Mucosa of descending colon (tissue), 3 donors: ENCODE results near the gene LATS2. TPM values are rescaled to one million over a fixed set of nuclear protein-coding genes. Genes with fewer than 3 reads are reported as not detected.

Experiments used
- ATAC-seq: fragments of 200-7000 bp; cut with Tn5 transposase; one replicate; pipeline ENCODE4 v1.9.1; 2020; ENCODE audit warnings: mild to moderate bottlenecking, moderate library complexity
- DNase-seq, 3 donors: peaks; one replicate each; pipeline ENCODE4 v3.0.0-alpha.2; 2020
- H3K36me3 ChIP-seq: fragments of 200-600 bp; one replicate; pipeline ENCODE4 v1.8.0; 2021; ENCODE audit warnings: low read depth, mild to moderate bottlenecking
- H3K4me1 ChIP-seq: fragments of 200-600 bp; one replicate; pipeline ENCODE4 v1.8.0; 2021; ENCODE audit warnings: low read depth, mild to moderate bottlenecking
- H3K4me3 ChIP-seq: fragments of 200-600 bp; one replicate; pipeline ENCODE4 v1.8.0; 2021; ENCODE audit warnings: mild to moderate bottlenecking
- H3K9me3 ChIP-seq: fragments of 200-600 bp; one replicate; pipeline ENCODE4 v1.8.0; 2021; ENCODE audit warnings: mild to moderate bottlenecking
- intact Hi-C, 2 donors: fragments of 100-400 bp; cut with DNase I in 1 of 2; cut with micrococcal nuclease in 1 of 2; formaldehyde crosslinking; loops; one replicate each; pipeline versions ENCODE4 v1.11.0 to v1.11.1; 2022; cut with DNase I, micrococcal nuclease
- total RNA-seq, 3 donors: library from RNA; stranded (reverse); fragmentation: NEBNext Ultra II Directional in 2 of 3; extraction: Animal tissue kit (Norgen Biotek cat#: 25700) in 2 of 3; gene quantifications; one replicate each; pipeline versions ENCODE4 v1.2.1 to v1.2.4, GENCODE V29; 2021 to 2023
- TF ChIP-seq, protein P1 (sequence below): fragments of 200-600 bp; IDR thresholded peaks from one replicate; pipeline ENCODE4 v1.8.0; 2022; ENCODE audit warnings: antibody characterized with exemption, mild to moderate bottlenecking
- donor health status: DM: no; HTN: no; CAD: no; lungs with moderate emphysema.
- donor health status: DM: no; HTN: no; CAD: no.
- donor health status: DM: no; HTN: yes; CAD: no.

Gene LATS2
- total RNA-seq, 3 donors from 2014 or later, result 9.1 to 25.9 (median 10.3) TPM

DNA sequence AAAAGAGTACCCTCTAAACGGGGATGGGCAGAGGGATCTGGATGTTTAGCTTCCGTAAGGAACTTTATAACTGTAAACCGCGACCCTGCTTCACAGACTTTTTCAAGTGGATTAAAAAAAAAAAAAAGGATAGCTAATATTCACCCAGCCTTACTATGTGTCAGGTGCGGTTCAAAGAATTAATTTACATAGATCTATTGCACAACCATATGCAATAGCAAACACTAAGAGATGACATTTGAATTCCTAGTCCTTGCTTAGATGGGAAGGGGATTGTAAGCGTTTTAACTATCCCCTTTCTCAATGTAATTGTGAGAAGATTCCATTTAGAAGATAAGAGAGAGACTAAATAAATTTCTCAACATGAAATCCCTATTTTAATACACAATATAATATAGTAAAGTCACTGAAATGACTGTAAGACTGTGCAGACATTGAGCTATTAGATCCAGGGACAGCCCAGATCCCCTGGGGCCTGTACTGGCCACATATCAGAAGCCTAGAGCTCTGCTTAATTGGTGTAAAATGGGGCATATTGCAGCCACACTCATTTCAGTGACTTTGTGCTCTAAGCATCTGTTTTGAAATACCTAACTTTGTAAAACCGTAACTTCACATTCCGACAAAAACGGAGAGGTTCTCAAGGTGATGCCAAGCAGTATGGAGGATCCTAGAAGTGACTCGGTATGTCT lies 13.6 kb downstream of the LATS2 start:
- no peak for DNase-seq

DNA sequence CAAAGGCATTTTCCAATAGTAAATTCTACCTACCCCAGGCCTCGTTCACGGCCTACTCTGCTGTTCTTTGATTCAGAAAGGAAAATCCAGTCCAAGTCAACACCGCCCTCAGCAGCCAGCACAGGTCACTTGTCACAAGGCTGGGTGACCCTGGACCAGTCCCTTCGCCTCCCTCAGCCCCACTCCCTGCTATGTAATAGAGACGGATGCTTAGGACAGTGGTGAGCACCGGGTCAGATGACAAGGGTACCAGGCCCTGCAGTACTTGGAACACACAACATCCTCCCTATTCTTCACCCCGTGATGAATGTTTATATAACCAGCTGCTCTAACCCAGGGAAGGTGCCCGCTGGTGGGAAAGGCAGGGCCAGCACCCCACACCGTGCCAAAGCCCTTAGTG lies 14.3 kb downstream of the LATS2 start:
- TF ChIP-seq, protein P1, sequence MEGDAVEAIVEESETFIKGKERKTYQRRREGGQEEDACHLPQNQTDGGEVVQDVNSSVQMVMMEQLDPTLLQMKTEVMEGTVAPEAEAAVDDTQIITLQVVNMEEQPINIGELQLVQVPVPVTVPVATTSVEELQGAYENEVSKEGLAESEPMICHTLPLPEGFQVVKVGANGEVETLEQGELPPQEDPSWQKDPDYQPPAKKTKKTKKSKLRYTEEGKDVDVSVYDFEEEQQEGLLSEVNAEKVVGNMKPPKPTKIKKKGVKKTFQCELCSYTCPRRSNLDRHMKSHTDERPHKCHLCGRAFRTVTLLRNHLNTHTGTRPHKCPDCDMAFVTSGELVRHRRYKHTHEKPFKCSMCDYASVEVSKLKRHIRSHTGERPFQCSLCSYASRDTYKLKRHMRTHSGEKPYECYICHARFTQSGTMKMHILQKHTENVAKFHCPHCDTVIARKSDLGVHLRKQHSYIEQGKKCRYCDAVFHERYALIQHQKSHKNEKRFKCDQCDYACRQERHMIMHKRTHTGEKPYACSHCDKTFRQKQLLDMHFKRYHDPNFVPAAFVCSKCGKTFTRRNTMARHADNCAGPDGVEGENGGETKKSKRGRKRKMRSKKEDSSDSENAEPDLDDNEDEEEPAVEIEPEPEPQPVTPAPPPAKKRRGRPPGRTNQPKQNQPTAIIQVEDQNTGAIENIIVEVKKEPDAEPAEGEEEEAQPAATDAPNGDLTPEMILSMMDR, result no peak
- ATAC-seq (no peak), DNase-seq (no peak)
- intact Hi-C loops, result no loop called here
- Histone ChIP-seq H3K4me1 (no peaks in the 10 kb centered on the region), H3K9me3 (no peaks in the 10 kb centered on the region), H3K4me3 (no peak overlapping the region), H3K36me3 (no peaks in the 10 kb centered on the region)

More for the DNA sequence above, 13.6 kb downstream of the LATS2 start:
- ATAC-seq, result no peak
- Histone ChIP-seq H3K9me3 (no peaks in the 10 kb centered on the region), H3K4me1 (no peaks in the 10 kb centered on the region), H3K4me3 (no peak overlapping the region), H3K36me3 (no peaks in the 10 kb centered on the region)
- intact Hi-C loops, result no loop called here
- TF ChIP-seq, protein P1, result no peak

DNA sequence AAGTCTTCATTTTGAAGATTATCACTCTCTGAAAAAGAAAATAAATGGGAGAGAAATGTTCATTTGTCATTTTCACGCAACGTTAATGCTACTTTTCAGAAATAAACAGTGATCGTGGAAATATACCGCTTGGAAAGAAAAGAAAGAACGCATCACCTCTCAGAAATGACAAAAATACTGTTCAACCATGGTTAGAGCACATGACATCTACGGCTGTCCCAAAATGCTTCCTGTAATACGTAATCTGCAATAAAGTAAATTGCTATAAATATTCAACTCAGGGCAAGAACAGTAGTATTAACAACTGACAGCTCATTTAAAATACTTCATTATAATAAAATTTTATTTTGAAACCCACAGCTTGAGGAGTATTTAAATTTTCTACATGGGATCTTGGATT lies 15.2 kb downstream of the LATS2 start:
- TF ChIP-seq, protein P1, result no peak
- H3K4me1 ChIP-seq, result no peaks in the 10 kb centered on the region
- no peak for ATAC-seq
- H3K9me3 ChIP-seq, result no peaks in the 10 kb centered on the region
- intact Hi-C loops, result no loop called here
- DNase-seq, result no peak
- no peak overlapping the region for H3K4me3 ChIP-seq
- no peaks in the 10 kb centered on the region for H3K36me3 ChIP-seq

DNA sequence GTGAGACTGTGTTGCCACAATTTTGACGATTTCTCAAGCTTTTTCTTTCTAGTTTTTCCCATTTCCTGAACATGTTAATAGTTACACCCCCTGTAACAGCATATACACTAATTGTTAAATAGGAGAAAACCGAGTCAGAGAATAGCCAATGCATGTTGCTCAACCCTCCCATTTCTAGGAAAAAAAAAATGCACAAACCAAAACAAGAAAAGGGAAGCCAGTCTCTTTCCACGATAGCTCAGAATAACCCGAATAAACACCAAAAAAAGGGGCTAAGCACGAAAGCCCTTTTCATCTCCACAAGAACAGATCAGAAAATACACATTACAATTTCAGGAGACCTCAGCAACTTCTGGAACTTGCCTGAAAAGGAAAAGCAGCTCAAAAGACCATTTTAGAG lies 16.3 kb downstream of the LATS2 start:
- peaks cover 3% of the 10 kb centered on the region for H3K4me1 ChIP-seq
- H3K4me3 ChIP-seq, result no peak overlapping the region
- H3K9me3 ChIP-seq, result no peaks in the 10 kb centered on the region
- TF ChIP-seq, protein P1, result no peak
- intact Hi-C loops, result no loop called here
- ATAC-seq (no peak), DNase-seq (no peak)
- no peaks in the 10 kb centered on the region for H3K36me3 ChIP-seq

DNA sequence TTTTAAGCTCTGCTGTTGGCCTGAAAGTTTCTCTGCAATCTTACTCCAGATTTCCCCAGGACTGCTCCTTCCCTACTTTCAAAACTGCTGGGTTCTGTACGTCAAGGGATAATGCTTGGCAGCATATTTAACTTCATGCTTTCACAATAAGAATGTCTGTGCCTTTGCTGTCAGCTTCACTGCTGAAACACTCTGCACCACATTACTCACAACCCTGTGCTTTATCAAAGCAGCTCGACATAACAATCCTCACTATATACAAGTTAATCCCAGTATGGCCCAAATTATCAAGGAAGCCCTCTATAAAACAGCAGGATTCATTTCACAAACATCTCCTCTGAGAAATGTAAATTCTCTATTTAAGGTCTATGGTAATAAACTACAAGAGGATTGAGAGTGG lies 17.5 kb downstream of the LATS2 start:
- intact Hi-C loops, result no loop called here
- H3K9me3 ChIP-seq, result no peaks in the 10 kb centered on the region
- DNase-seq (no peak), ATAC-seq (peak; percentile 55)
- H3K4me3 ChIP-seq, result no peak overlapping the region
- TF ChIP-seq, protein P1, result no peak
- H3K36me3 ChIP-seq, result no peaks in the 10 kb centered on the region
- H3K4me1 ChIP-seq, result peaks cover 3% of the 10 kb centered on the region
